ENCODE measurements around the gene IL18. TPM values are rescaled to one million over a fixed set of nuclear protein-coding genes. Genes with fewer than 3 reads are reported as not detected.

Gene IL18
- total RNA-seq, 4 donors from 2014 or later = 5.8 to 18.3 (median 9.3) TPM

GRCh38 chr11:112156956-112157766 lies 6.7 kb downstream of the IL18 start:
- intact Hi-C loops (cut with DNase I) = no loop called here
- no peaks in the 10 kb centered on the region for H3K36me3 ChIP-seq
- H3K9me3 ChIP-seq = no peaks in the 10 kb centered on the region
- H3K4me3 ChIP-seq (replicated peaks in 1 of 3) = no peak overlapping the region
- no peak for DNase-seq
- TF ChIP-seq POLR2A (IDR thresholded peaks at IDR 0.05) = no peak
- no peak for TF ChIP-seq CTCF (IDR thresholded peaks at IDR 0.05)
- H3K27ac ChIP-seq = no peak overlapping the region
- no peaks in the 10 kb centered on the region for H3K27me3 ChIP-seq
- H3K4me1 ChIP-seq = no peaks in the 10 kb centered on the region
- 87 to 90% methylated on average over 4 of the region's 4 CpGs for WGBS, 2 donors

- WGBS, 2 donors = 89 to 93% methylated on average over 5 of the region's 5 CpGs
- H3K27ac ChIP-seq = no peak overlapping the region
- H3K9me3 ChIP-seq = no peaks in the 10 kb centered on the region
- no peak overlapping the region for H3K4me3 ChIP-seq (replicated peaks in 1 of 3)
- DNase-seq = no peak
- H3K27me3 ChIP-seq = no peaks in the 10 kb centered on the region
- intact Hi-C loops (cut with DNase I) = no loop called here
- H3K36me3 ChIP-seq = no peaks in the 10 kb centered on the region
- TF ChIP-seq POLR2A (IDR thresholded peaks at IDR 0.05) = no peak
- no peak for TF ChIP-seq CTCF (IDR thresholded peaks at IDR 0.05)
- no peaks in the 10 kb centered on the region for H3K4me1 ChIP-seq
These were observed 7.5 kb downstream of the IL18 start for GRCh38 chr11:112156153-112156955.

- WGBS, 2 donors = 79 to 80% methylated on average over 5 of the region's 5 CpGs
- DNase-seq = no peak
- intact Hi-C loops (cut with DNase I) = no loop called here
These were observed 13.4 kb downstream of the IL18 start for GRCh38 chr11:112150517-112150916.

GRCh38 chr11:112143597-112143996 lies 20.3 kb downstream of the IL18 start:
- WGBS, 2 donors = 91 to 94% methylated on average over 3 of the region's 3 CpGs
- Histone ChIP-seq H3K9me3 (no peaks in the 10 kb centered on the region), H3K27me3 (no peaks in the 10 kb centered on the region), H3K4me3 (replicated peaks in 1 of 3) (no peak overlapping the region), H3K36me3 (no peaks in the 10 kb centered on the region), H3K4me1 (no peaks in the 10 kb centered on the region), H3K27ac (no peak overlapping the region)
- TF ChIP-seq POLR2A (IDR thresholded peaks at IDR 0.05) (no peak), CTCF (IDR thresholded peaks at IDR 0.05) (no peak)
- DNase-seq = no peak
- intact Hi-C loops (cut with DNase I) = no loop called here

More at GRCh38 chr11:112150517-112150916, 13.4 kb downstream of the IL18 start:
- Histone ChIP-seq H3K4me1 (no peaks in the 10 kb centered on the region), H3K9me3 (no peaks in the 10 kb centered on the region), H3K27ac (no peak overlapping the region), H3K27me3 (no peaks in the 10 kb centered on the region), H3K36me3 (no peaks in the 10 kb centered on the region), H3K4me3 (replicated peaks in 1 of 3) (no peak overlapping the region)
- TF ChIP-seq POLR2A (IDR thresholded peaks at IDR 0.05) (no peak), CTCF (IDR thresholded peaks at IDR 0.05) (no peak)

- Histone ChIP-seq H3K4me1 (no peaks in the 10 kb centered on the region), H3K4me3 (replicated peaks in 1 of 3) (no peak overlapping the region), H3K27ac (no peak overlapping the region), H3K36me3 (no peaks in the 10 kb centered on the region), H3K27me3 (no peaks in the 10 kb centered on the region), H3K9me3 (no peaks in the 10 kb centered on the region)
- TF ChIP-seq POLR2A (IDR thresholded peaks at IDR 0.05) = no peak
- TF ChIP-seq CTCF (IDR thresholded peaks at IDR 0.05) = no peak
- no peak for DNase-seq
- 83 to 87% methylated on average over 4 of the region's 4 CpGs for WGBS, 2 donors
- intact Hi-C loops (cut with DNase I) = no loop called here
These were observed 29.4 kb downstream of the IL18 start for GRCh38 chr11:112134473-112134872.

All from thyroid gland (tissue), 4 donors.